GM12874 (cell line): ENCODE results near the gene C7.

Source experiments
- CTCF ChIP-seq: IDR thresholded peaks from 2 replicates; pipeline ENCODE4 v1.5.1; 2011; ENCODE audit warnings: low read depth, mild to moderate bottlenecking, control low read depth, low read length, moderate library complexity; ENCODE audit not compliant: insufficient read depth

C7 gene

GRCh38 chr5:40972434-40972833 lies 63.1 kb downstream of the C7 start:
- no peak for TF ChIP-seq CTCF

GRCh38 chr5:40973364-40974004 lies 64.2 kb downstream of the C7 start:
- no peak for TF ChIP-seq CTCF

GRCh38 chr5:40976041-40976440 lies 66.7 kb downstream of the C7 start:
- TF ChIP-seq CTCF: no peak

GRCh38 chr5:40976836-40977235 lies 67.5 kb downstream of the C7 start:
- no peak for TF ChIP-seq CTCF

- TF ChIP-seq CTCF: no peak
Measured at GRCh38 chr5:40981420-40981819, 72.1 kb downstream of the C7 start.

GRCh38 chr5:40983781-40984180 lies 74.5 kb downstream of the C7 start:
- TF ChIP-seq CTCF: no peak

GRCh38 chr5:40984884-40985283 lies 75.6 kb downstream of the C7 start:
- TF ChIP-seq CTCF: no peak

- TF ChIP-seq CTCF: no peak
Measured at GRCh38 chr5:40985501-40985900, 76.2 kb downstream of the C7 start.
